ENCODE data around the gene MZT1.

MZT1 gene

DNA sequence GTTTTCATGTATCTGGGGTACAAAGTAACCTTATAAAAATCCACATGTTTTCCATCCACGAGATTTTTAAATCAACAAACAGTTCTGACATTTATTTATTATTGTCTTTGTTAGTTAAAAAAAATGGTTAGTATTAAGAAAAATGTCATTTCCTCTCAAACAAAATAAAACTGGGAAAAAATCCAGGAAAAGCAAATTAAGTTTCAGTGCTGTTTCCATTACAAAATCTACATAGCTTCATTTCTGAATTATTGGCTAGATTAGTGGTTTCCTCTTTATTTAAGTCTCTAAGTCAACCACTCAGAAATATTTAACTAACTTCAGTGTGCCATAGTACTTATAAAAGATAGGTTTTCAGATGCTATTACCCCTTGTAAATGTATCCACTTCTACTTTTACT is 49.1 kb downstream of the MZT1 start:
- no peaks in the 10 kb centered on the region for H3K9me3 ChIP-seq (ENCODE audit: low read length)
- H3K4me1 ChIP-seq (ENCODE audit: insufficient read depth, low read length): no peaks in the 10 kb centered on the region
- H3K4me3 ChIP-seq (ENCODE audit: low read depth in 1 of 2, low read length in 2 of 2): no peak overlapping the region
- no peaks in the 10 kb centered on the region for H3K27me3 ChIP-seq (ENCODE audit: control insufficient read depth in 1 of 2, insufficient read depth in 2 of 2, low read length in 2 of 2)
- H3K9ac ChIP-seq (ENCODE audit: low read length): no peak overlapping the region
- H3K27ac ChIP-seq (ENCODE audit: low read depth, low read length): no peak overlapping the region
- H3K36me3 ChIP-seq (ENCODE audit: insufficient read depth, low read length): no peaks in the 10 kb centered on the region

- Histone ChIP-seq H3K4me1 (ENCODE audit: insufficient read depth, low read length) (no peaks in the 10 kb centered on the region), H3K4me3 (ENCODE audit: low read depth in 1 of 2, low read length in 2 of 2) (no peak overlapping the region), H3K36me3 (ENCODE audit: insufficient read depth, low read length) (no peaks in the 10 kb centered on the region), H3K27ac (ENCODE audit: low read depth, low read length) (no peak overlapping the region), H3K9ac (ENCODE audit: low read length) (no peak overlapping the region), H3K27me3 (ENCODE audit: control insufficient read depth in 1 of 2, insufficient read depth in 2 of 2, low read length in 2 of 2) (no peaks in the 10 kb centered on the region), H3K9me3 (ENCODE audit: low read length) (no peaks in the 10 kb centered on the region)
Measured at GRCh38 chr13:72677431-72677830, 50.0 kb downstream of the MZT1 start.

DNA sequence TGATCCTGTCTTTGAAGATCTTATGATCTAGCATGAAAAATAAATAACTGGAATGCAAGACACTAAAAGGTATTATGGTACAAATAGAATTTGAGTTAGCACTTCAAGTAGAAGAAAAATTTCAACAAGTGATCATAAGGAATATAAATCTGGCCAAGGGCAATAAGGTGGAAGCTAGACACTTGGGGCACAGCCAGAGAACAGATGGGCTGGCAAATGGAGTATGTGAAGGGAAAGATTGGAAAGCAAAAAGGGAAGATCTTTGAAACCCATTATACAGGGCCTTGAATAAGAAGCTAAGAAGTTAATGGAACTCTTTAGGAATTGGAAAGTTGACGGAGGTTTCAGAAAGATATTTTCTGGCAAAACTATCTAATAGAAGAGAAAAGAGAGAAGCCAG is 61.0 kb downstream of the MZT1 start:
- no peaks in the 10 kb centered on the region for H3K9me3 ChIP-seq (ENCODE audit: low read length)
- H3K27me3 ChIP-seq (ENCODE audit: control insufficient read depth in 1 of 2, insufficient read depth in 2 of 2, low read length in 2 of 2): no peaks in the 10 kb centered on the region
- no peaks in the 10 kb centered on the region for H3K4me1 ChIP-seq (ENCODE audit: insufficient read depth, low read length)
- H3K27ac ChIP-seq (ENCODE audit: low read depth, low read length): no peak overlapping the region
- H3K4me3 ChIP-seq (ENCODE audit: low read depth in 1 of 2, low read length in 2 of 2): no peak overlapping the region
- no peak overlapping the region for H3K9ac ChIP-seq (ENCODE audit: low read length)
- no peaks in the 10 kb centered on the region for H3K36me3 ChIP-seq (ENCODE audit: insufficient read depth, low read length)

DNA sequence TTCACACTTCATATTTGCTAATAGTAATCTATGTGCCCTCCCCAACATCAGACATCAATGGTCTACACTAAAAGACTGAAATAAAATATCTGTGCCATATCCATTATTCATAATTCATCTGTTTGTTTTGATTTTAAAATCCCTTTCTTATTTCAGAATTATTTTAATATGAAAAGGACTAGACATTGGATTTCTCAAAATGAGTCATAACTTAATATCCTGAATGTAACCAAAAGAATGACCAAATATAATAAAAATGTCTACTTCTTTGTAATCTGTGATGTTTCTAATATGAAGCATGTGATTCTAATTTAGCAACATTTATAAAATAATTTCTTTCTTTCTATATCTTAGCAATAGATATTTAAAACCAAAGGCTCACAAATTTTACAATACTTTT is 64.9 kb downstream of the MZT1 start:
- no peak overlapping the region for H3K9ac ChIP-seq (ENCODE audit: low read length)
- H3K36me3 ChIP-seq (ENCODE audit: insufficient read depth, low read length): no peaks in the 10 kb centered on the region
- H3K4me1 ChIP-seq (ENCODE audit: insufficient read depth, low read length): no peaks in the 10 kb centered on the region
- H3K27ac ChIP-seq (ENCODE audit: low read depth, low read length): no peak overlapping the region
- H3K4me3 ChIP-seq (ENCODE audit: low read depth in 1 of 2, low read length in 2 of 2): no peak overlapping the region
- no peaks in the 10 kb centered on the region for H3K9me3 ChIP-seq (ENCODE audit: low read length)
- no peaks in the 10 kb centered on the region for H3K27me3 ChIP-seq (ENCODE audit: control insufficient read depth in 1 of 2, insufficient read depth in 2 of 2, low read length in 2 of 2)
